Measurements from ENCODE around the gene JUND. TPM values are rescaled to one million over a fixed set of nuclear protein-coding genes. Genes with fewer than 3 reads are reported as not detected.

The JUND gene
- total RNA-seq, 1 experiment from 2014 or later = 181 TPM

- peak; percentile 10 for DNase-seq
- no peak overlapping the region for H3K4me3 ChIP-seq (ENCODE audit: insufficient read depth, low read depth, low read length)
- no peaks in the 10 kb centered on the region for H3K36me3 ChIP-seq (replicated peaks; ENCODE audit: control insufficient read depth, insufficient read depth, low read length)
- no peaks in the 10 kb centered on the region for H3K27me3 ChIP-seq (ENCODE audit: control insufficient read depth, insufficient read depth, low read length)
These were observed 8.3 kb upstream of the JUND start for GRCh38 chr19:18289471-18290301.

- Histone ChIP-seq H3K27me3 (ENCODE audit: control insufficient read depth, insufficient read depth, low read length) (no peaks in the 10 kb centered on the region), H3K4me3 (ENCODE audit: insufficient read depth, low read depth, low read length) (peak overlapping the region; percentile 32), H3K36me3 (replicated peaks; ENCODE audit: control insufficient read depth, insufficient read depth, low read length) (no peaks in the 10 kb centered on the region)
- peak; percentile 96 for DNase-seq
These were observed 6.7 kb upstream of the JUND start for GRCh38 chr19:18287836-18288772.

GRCh38 chr19:18286973-18287635 is 5.7 kb upstream of the JUND start:
- DNase-seq = no peak
- Histone ChIP-seq H3K4me3 (ENCODE audit: insufficient read depth, low read depth, low read length) (peak overlapping the region; percentile 32), H3K36me3 (replicated peaks; ENCODE audit: control insufficient read depth, insufficient read depth, low read length) (no peaks in the 10 kb centered on the region), H3K27me3 (ENCODE audit: control insufficient read depth, insufficient read depth, low read length) (no peaks in the 10 kb centered on the region)

- H3K4me3 ChIP-seq (ENCODE audit: insufficient read depth, low read depth, low read length) = no peak overlapping the region
- no peaks in the 10 kb centered on the region for H3K27me3 ChIP-seq (ENCODE audit: control insufficient read depth, insufficient read depth, low read length)
These were observed 3.4 kb upstream of the JUND start for GRCh38 chr19:18284712-18285360.

GRCh38 chr19:18283338-18283737 is 1.9 kb upstream of the JUND start:
- no peaks in the 10 kb centered on the region for H3K27me3 ChIP-seq (ENCODE audit: control insufficient read depth, insufficient read depth, low read length)
- no peak for DNase-seq
- no peak overlapping the region for H3K4me3 ChIP-seq (ENCODE audit: insufficient read depth, low read depth, low read length)
- peaks cover 7% of the 10 kb centered on the region for H3K36me3 ChIP-seq (replicated peaks; ENCODE audit: control insufficient read depth, insufficient read depth, low read length)

More at GRCh38 chr19:18284712-18285360, 3.4 kb upstream of the JUND start:
- no peaks in the 10 kb centered on the region for H3K36me3 ChIP-seq (replicated peaks; ENCODE audit: control insufficient read depth, insufficient read depth, low read length)
- DNase-seq = peak; percentile 20

- peak overlapping the region; percentile 63; the same call in 1 of the 2 replicates for H3K4me3 ChIP-seq (ENCODE audit: insufficient read depth, low read depth, low read length)
These were observed 1.3 kb upstream of the JUND start for GRCh38 chr19:18282788-18283141.

GRCh38 chr19:18282021-18282787 is 782 bp upstream of the JUND start:
- DNase-seq = no peak
- peak overlapping the region; percentile 63 for H3K4me3 ChIP-seq (ENCODE audit: insufficient read depth, low read depth, low read length)
- H3K36me3 ChIP-seq (replicated peaks; ENCODE audit: control insufficient read depth, insufficient read depth, low read length) = peaks cover 7% of the 10 kb centered on the region
- no peaks in the 10 kb centered on the region for H3K27me3 ChIP-seq (ENCODE audit: control insufficient read depth, insufficient read depth, low read length)

More at GRCh38 chr19:18282788-18283141, 1.3 kb upstream of the JUND start:
- DNase-seq = no peak
- Histone ChIP-seq H3K36me3 (replicated peaks; ENCODE audit: control insufficient read depth, insufficient read depth, low read length) (peaks cover 7% of the 10 kb centered on the region), H3K27me3 (ENCODE audit: control insufficient read depth, insufficient read depth, low read length) (no peaks in the 10 kb centered on the region)

GRCh38 chr19:18280247-18281081 is 958 bp downstream of the JUND start:
- peak; percentile 90 for DNase-seq
- Histone ChIP-seq H3K27me3 (ENCODE audit: control insufficient read depth, insufficient read depth, low read length) (no peaks in the 10 kb centered on the region), H3K4me3 (ENCODE audit: insufficient read depth, low read depth, low read length) (peak overlapping the region; percentile 100), H3K36me3 (replicated peaks; ENCODE audit: control insufficient read depth, insufficient read depth, low read length) (peaks cover 7% of the 10 kb centered on the region)

- peaks cover 7% of the 10 kb centered on the region for H3K36me3 ChIP-seq (replicated peaks; ENCODE audit: control insufficient read depth, insufficient read depth, low read length)
- H3K27me3 ChIP-seq (ENCODE audit: control insufficient read depth, insufficient read depth, low read length) = no peaks in the 10 kb centered on the region
- peak overlapping the region; percentile 100 for H3K4me3 ChIP-seq (ENCODE audit: insufficient read depth, low read depth, low read length)
- peak; percentile 99 for DNase-seq
These were observed 1.7 kb downstream of the JUND start for GRCh38 chr19:18279516-18280246.

GRCh38 chr19:18279266-18279515 is 2.2 kb downstream of the JUND start:
- peaks cover 7% of the 10 kb centered on the region for H3K36me3 ChIP-seq (replicated peaks; ENCODE audit: control insufficient read depth, insufficient read depth, low read length)
- H3K27me3 ChIP-seq (ENCODE audit: control insufficient read depth, insufficient read depth, low read length) = no peaks in the 10 kb centered on the region
- no peak for DNase-seq
- H3K4me3 ChIP-seq (ENCODE audit: insufficient read depth, low read depth, low read length) = peak overlapping the region; percentile 40

GRCh38 chr19:18278521-18279265 is 2.7 kb downstream of the JUND start:
- DNase-seq = peak; percentile 47
- Histone ChIP-seq H3K4me3 (ENCODE audit: insufficient read depth, low read depth, low read length) (peak overlapping the region; percentile 40), H3K27me3 (ENCODE audit: control insufficient read depth, insufficient read depth, low read length) (no peaks in the 10 kb centered on the region), H3K36me3 (replicated peaks; ENCODE audit: control insufficient read depth, insufficient read depth, low read length) (peaks cover 7% of the 10 kb centered on the region)

GRCh38 chr19:18274781-18275356 is 6.6 kb downstream of the JUND start:
- no peak overlapping the region for H3K4me3 ChIP-seq (ENCODE audit: insufficient read depth, low read depth, low read length)
- peak; percentile 68 for DNase-seq
- peaks cover 7% of the 10 kb centered on the region for H3K36me3 ChIP-seq (replicated peaks; ENCODE audit: control insufficient read depth, insufficient read depth, low read length)
- H3K27me3 ChIP-seq (ENCODE audit: control insufficient read depth, insufficient read depth, low read length) = no peaks in the 10 kb centered on the region
